Measurements from ENCODE around the gene PHTF1.

Gene PHTF1

GRCh38 chr1:113686891-113687618, 72.2 kb downstream of the PHTF1 start:
- Histone ChIP-seq H2AFZ (ENCODE audit: low read length) (no peak overlapping the region), H3K9me2 (ENCODE audit: low read depth, low read length) (no peaks in the 10 kb centered on the region), H4K20me1 (ENCODE audit: insufficient read depth, low read length) (no peaks in the 10 kb centered on the region), H3K27me3 (ENCODE audit: insufficient read depth, low read length) (no peaks in the 10 kb centered on the region), H3K4me2 (ENCODE audit: low read length) (no peak overlapping the region), H3K36me3 (ENCODE audit: insufficient read depth, low read length) (0 out of 2 replicates have a peak, but pooled peaks cover 4% of the 10 kb centered on the region), H3K4me1 (ENCODE audit: insufficient read depth, low read length, severe bottlenecking) (no peaks in the 10 kb centered on the region), H3K9ac (ENCODE audit: low read length) (no peak overlapping the region), H3K27ac (ENCODE audit: low read depth, low read length, poor library complexity, severe bottlenecking) (no peak overlapping the region), H3K9me3 (ENCODE audit: low read length) (no peaks in the 10 kb centered on the region), H3K79me2 (ENCODE audit: insufficient read depth, low read length) (no peaks in the 10 kb centered on the region), H3F3A (ENCODE audit: insufficient read depth, low read length) (0 out of 2 replicates have a peak, but pooled peaks cover 3% of the 10 kb centered on the region), H3K4me3 (ENCODE audit: low read depth, low read length, poor library complexity, severe bottlenecking) (no peak overlapping the region)
- TF ChIP-seq EZH2 (IDR thresholded peaks at IDR 0.05; ENCODE audit: borderline replicate concordance, low read length) = no peak
- TF ChIP-seq CTCF (IDR thresholded peaks at IDR 0.05; ENCODE audit: low read length) = no peak

- Histone ChIP-seq H3K9me3 (ENCODE audit: low read length) (no peaks in the 10 kb centered on the region), H3K9ac (ENCODE audit: low read length) (no peak overlapping the region), H3K4me3 (ENCODE audit: low read depth, low read length, poor library complexity, severe bottlenecking) (no peak overlapping the region), H3K79me2 (ENCODE audit: insufficient read depth, low read length) (no peaks in the 10 kb centered on the region), H3K4me1 (ENCODE audit: insufficient read depth, low read length, severe bottlenecking) (no peaks in the 10 kb centered on the region), H3K36me3 (ENCODE audit: insufficient read depth, low read length) (no peaks in the 10 kb centered on the region), H3K27ac (ENCODE audit: low read depth, low read length, poor library complexity, severe bottlenecking) (no peak overlapping the region), H2AFZ (ENCODE audit: low read length) (no peak overlapping the region), H3K27me3 (ENCODE audit: insufficient read depth, low read length) (no peaks in the 10 kb centered on the region), H3K9me2 (ENCODE audit: low read depth, low read length) (no peaks in the 10 kb centered on the region), H4K20me1 (ENCODE audit: insufficient read depth, low read length) (no peaks in the 10 kb centered on the region), H3K4me2 (ENCODE audit: low read length) (no peak overlapping the region), H3F3A (ENCODE audit: insufficient read depth, low read length) (0 out of 2 replicates have a peak, but pooled peaks cover 3% of the 10 kb centered on the region)
- TF ChIP-seq CTCF (IDR thresholded peaks at IDR 0.05; ENCODE audit: low read length) (no peak), EZH2 (IDR thresholded peaks at IDR 0.05; ENCODE audit: borderline replicate concordance, low read length) (no peak)
Observed at GRCh38 chr1:113684153-113684541, 75.1 kb downstream of the PHTF1 start.

- Histone ChIP-seq H3K79me2 (ENCODE audit: insufficient read depth, low read length) (no peaks in the 10 kb centered on the region), H3K27me3 (ENCODE audit: insufficient read depth, low read length) (no peaks in the 10 kb centered on the region), H4K20me1 (ENCODE audit: insufficient read depth, low read length) (no peaks in the 10 kb centered on the region), H3K27ac (ENCODE audit: low read depth, low read length, poor library complexity, severe bottlenecking) (no peak overlapping the region), H3F3A (ENCODE audit: insufficient read depth, low read length) (peaks cover 3% of the 10 kb centered on the region; the same call in 1 of the 2 replicates), H3K4me1 (ENCODE audit: insufficient read depth, low read length, severe bottlenecking) (no peaks in the 10 kb centered on the region), H3K9me3 (ENCODE audit: low read length) (no peaks in the 10 kb centered on the region), H3K9me2 (ENCODE audit: low read depth, low read length) (no peaks in the 10 kb centered on the region), H3K4me3 (ENCODE audit: low read depth, low read length, poor library complexity, severe bottlenecking) (no peak overlapping the region), H2AFZ (ENCODE audit: low read length) (no peak overlapping the region), H3K4me2 (ENCODE audit: low read length) (no peak overlapping the region), H3K36me3 (ENCODE audit: insufficient read depth, low read length) (no peaks in the 10 kb centered on the region), H3K9ac (ENCODE audit: low read length) (no peak overlapping the region)
- TF ChIP-seq EZH2 (IDR thresholded peaks at IDR 0.05; ENCODE audit: borderline replicate concordance, low read length) (no peak), CTCF (IDR thresholded peaks at IDR 0.05; ENCODE audit: low read length) (no peak)
Observed at GRCh38 chr1:113683384-113684152, 75.7 kb downstream of the PHTF1 start.

All from OCI-LY1 (cell line).